GM18505 (cell line): ENCODE measurements around the gene MFSD11.
"Not testable (repeated sequence)": the region's sequence is repeated elsewhere in the genome, so short reads cannot be mapped to it uniquely, and the experiment has no call there.

Source experiments
- ATAC-seq: cut with Tn5 transposase; IDR thresholded peaks from one replicate; pipeline ENCODE4 v1.9.1; 2021; ENCODE audit not compliant: unreplicated experiment
- POLR2A ChIP-seq: IDR thresholded peaks from 4 replicates; pipeline ENCODE4 v1.6.1; 2011; ENCODE audit warnings: borderline replicate concordance; ENCODE audit not compliant: insufficient read depth, insufficient read length; ENCODE audit errors: extremely low read depth

The MFSD11 gene

DNA sequence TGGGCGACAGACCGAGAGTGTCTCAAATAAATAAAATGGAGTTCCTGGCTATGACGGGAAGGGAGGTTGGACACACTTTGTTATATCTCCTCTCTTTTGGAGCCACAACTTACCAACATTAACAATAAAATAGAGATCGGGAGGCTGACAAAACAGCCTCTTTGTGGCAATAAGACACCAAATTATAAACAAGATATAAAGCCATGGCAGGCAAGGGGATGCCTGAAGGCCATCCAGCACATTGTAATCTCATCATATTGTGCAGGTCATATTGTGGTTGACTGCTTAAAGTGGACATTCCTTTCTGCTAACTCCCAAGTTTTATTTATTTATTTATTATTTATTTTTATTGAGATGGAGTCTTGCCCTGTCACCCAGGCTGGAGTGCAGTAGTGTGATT, 70.4 kb downstream of the MFSD11 start:
- ATAC-seq, result no peak
- no peak for TF ChIP-seq POLR2A

DNA sequence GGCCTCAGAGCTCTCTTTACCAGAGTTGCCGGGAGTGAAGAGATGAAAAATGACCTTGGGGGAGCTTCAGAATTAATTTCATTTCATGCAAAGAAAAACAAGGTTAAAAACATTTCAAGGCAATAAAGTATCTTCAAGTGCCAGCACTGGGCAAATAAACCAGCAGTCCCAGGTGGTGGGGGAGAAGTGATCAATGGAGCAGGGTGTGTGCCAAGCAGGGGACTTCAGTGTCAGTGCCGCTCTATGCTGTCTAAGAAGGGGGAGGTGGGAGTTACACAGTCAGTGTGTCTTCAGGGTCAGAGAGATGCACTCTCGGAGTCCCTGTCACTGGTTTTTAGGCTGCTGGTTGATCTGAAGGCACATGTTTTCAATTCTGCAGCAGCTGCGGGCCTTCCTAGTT, 73.0 kb downstream of the MFSD11 start:
- ATAC-seq, result no peak
- TF ChIP-seq POLR2A, result no peak

DNA sequence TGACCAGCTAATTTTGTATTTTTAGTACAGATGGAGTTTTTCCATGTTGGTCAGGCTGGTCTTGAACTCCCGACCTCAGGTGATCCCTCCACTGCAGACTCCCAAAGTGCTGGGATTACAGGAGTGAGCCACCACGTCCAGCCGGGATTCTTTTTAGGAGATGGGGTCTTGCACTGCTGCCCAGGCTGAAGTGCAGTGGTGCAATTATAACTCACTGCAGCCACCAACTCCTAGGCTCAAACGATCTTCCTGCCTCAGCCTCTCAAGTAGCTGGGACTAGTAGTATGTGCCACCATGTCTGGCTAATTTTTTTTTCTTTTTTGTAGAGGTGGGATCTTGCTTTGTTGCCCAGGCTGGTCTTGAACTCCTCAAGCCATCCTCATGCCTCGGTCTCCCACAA, 73.9 kb downstream of the MFSD11 start:
- no peak for TF ChIP-seq POLR2A
- no peak for ATAC-seq

DNA sequence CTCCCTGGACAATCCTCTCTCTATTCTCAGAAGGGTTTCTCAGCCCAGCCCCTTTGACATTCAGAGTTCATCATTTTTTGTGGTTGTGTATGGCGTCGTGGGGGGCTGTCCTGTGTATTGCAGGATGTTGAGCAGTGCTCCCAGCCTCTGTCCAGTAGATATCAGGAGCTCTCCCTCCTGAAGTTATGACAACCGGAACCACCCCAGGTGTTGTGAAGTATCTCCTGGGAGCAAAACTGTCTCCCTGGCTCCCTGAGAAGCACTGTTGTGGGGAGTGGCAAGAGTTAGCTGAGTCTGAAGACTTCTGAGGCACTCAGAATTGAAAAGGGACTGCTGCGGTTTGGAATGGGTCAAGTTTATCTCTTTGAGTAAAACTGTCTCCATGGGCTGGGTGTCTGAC, 74.3 kb downstream of the MFSD11 start:
- TF ChIP-seq POLR2A, result no peak
- ATAC-seq, result no peak

DNA sequence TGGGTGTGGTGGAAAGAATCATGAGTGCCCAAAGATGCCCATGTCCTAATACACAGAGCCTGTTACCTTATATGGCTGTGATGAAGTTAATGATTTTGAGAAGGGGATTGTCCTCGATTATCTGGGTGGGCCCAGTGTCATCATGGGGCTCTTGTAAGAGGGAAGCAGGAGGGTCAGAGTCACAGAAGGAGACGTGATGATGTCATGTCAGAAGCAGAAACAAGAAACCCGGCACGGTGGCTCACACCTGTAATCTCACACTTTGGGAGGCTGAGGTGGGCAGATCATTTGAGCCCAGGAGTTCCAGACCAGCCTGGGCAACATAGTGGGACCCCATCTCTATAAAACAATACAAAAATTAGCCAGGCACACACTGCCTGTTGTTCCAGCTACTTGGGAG, 75.0 kb downstream of the MFSD11 start:
- TF ChIP-seq POLR2A, result no peak
- no peak for ATAC-seq

DNA sequence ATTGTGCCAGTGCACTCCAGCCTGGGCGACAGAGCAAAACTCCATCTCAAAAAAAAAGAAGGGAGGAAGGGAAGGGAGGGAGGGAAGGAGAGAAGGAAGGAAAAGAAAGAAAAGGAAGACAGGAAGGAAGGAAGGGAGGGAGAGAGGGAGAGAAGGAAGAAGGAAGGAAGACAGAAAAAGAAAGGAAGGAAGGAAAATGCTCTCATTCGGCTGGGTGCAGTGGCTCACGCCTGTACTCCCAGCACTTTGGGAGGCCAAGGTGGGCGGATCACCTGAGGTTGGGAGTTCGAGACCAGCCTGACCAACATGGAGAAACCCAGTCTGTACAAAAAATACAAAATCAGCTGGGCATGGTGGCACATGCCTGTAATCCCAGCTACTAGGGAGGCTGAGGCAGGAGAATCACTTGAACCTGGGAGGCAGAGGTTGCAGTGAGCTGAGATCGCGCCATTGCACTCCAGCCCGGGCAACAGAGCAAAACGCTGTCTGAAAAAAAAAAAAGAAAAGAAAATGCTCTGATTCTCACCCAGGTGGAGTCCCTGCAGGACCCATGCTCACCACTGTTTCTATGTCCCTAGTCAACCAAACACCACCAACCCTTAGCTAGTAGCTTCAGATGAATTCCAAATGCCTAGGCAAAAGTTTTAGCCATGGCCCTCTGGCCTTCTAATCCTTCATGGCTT, 78.1 kb downstream of the MFSD11 start:
- ATAC-seq, result not testable (repeated sequence)

DNA sequence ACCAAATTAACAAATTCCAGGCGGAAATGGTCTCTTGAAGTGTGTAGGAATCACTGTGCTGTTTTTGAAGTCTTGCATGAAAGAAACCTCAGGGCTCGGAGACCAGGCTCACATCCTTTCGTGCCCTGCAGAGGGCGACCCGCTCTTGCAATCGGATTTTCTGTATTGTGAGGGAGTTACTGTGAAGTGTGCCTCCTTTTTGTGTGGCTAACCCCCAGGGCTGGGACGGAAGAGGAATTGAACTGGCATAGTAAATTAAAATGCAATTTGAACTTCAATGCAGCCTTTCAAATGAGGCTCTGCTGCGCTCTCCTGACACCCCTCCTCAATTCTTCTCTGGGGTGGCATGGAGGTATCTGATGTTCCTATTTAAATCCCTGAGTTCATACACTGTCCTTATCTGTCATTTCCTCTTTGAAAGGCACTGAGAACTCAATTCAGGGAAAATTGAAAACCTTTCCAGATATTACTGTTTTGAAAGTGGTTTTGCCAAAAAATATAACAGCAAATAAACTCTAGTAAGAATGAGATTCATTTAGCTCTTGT, 78.7 kb downstream of the MFSD11 start:
- no peak for ATAC-seq
- TF ChIP-seq POLR2A, result no peak

DNA sequence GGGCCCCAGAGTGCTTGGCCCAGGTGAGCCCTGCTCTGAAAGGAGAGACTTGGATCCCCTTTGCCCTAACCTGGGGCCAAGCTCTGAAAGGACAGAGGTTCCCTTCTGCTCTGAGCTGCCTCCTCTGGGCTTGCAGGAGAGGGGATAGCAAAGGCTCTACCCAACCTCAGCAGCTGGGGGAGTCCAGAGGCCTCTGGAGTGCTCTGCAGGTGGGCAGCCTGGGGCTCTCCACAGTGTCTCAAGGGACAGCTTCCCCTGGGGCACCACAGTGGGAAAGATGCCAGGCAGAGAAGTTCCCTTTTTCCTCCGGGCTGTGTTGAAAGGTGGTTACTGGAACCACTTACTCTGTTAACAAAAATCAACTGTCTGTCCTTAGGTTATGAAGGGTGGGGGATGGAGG, 82.1 kb downstream of the MFSD11 start:
- no peak for TF ChIP-seq POLR2A
- ATAC-seq, result no peak

DNA sequence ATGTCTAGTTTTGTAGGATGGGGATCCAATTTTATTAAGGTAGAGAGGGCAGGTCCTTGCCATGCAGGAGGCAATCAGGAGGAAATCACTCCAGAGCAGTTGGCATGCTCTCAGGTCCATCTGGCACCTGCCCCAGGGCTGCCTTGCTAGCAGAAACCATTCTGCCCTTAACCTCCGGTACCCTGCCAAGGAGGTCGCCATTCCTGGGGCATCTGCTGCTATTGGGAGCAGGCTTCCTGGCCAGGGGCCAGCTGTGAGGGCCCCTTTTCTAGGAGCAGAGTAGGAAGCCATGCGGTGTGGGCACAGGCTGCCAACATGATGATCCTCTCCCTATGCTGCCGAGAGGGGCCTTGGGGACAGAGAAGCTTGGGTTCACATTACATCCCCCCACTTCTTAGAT, 82.6 kb downstream of the MFSD11 start:
- TF ChIP-seq POLR2A, result no peak

DNA sequence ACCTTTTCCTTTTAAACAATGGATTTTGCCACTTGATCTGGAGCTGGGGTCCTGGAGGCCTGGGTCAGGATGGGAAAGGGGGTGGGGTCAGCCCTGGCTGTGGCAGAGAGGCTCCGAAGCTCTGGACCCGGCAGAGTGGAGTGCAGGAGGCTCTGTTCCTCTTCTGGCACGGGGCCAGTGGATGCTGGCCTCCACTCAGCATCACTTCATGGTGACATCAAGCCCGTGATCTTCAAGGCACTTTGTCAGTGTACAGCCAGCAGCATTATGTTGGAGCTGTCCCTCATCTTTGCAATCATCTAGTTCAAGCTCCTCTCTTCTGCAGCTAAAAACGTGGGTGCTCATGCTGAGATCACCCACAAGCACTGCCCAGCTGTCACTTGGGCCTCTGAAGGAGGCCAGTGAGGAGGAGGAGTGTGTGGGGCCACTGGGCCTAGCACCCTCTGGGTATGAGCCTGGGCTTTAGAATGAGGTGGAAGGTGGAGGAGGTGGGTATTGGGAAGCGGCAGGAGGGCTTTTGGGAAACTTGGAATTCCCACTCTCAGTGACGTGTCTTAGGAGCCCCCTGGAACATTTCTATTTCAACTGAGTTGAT, 84.4 kb downstream of the MFSD11 start:
- no peak for ATAC-seq
- TF ChIP-seq POLR2A, result no peak

More for the DNA sequence above, 82.6 kb downstream of the MFSD11 start:
- no peak for ATAC-seq

DNA sequence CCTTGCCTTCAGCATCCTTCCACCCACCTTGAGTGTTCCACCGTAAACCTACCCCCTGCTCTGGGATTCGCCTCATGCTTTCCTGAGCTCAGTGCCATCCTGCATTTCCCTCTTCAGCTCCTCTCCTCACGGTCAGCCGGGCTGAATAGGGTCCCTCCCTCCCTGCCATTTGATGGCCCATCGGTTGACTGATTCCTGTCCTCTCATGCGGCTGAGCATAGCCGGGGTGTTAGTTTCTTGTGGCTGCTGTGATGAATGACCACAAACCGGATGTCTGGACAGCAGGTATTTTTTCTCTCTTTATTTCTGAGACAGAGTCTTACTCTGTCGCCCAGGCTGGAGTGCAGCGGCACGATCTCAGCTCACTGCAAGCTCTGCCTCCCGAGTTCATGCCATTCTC, 86.2 kb downstream of the MFSD11 start:
- TF ChIP-seq POLR2A, result no peak
- no peak for ATAC-seq

DNA sequence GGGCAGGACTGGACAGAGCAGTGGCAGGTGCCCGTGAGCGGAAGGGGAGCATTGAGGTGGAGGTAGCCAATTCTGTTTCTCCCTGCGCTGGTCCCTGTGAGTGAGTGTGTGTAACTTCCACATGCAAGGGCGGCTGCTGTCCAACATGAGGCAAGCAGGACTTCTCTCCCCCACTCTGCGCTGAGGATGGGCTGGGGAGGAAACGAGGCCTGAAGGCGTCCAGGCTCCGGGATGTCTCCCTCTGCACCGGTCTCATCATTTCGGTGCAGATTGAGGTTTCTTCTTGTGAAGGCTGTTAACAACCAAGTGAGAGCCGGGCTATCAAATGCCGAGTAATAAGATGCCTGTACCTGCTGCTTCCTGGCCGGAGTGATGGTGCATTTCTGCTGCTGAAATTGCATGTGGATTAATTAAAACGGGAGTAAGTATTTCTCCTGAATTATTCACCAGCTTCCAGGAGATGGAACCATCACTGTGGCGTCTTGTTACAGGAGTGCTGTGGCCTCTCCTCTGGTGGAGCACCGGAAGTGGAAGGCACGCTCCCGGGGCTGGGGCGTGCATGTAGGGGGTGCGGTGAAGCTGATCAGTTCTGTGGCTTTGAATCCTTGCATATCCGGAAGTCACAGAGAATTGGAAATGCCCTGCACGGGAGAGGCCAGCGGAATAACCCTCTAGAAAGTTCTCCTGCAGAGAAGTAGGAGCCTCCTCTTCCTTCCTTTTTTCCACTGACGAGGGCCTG, 88.6 kb downstream of the MFSD11 start:
- ATAC-seq, result no peak
- TF ChIP-seq POLR2A, result no peak

DNA sequence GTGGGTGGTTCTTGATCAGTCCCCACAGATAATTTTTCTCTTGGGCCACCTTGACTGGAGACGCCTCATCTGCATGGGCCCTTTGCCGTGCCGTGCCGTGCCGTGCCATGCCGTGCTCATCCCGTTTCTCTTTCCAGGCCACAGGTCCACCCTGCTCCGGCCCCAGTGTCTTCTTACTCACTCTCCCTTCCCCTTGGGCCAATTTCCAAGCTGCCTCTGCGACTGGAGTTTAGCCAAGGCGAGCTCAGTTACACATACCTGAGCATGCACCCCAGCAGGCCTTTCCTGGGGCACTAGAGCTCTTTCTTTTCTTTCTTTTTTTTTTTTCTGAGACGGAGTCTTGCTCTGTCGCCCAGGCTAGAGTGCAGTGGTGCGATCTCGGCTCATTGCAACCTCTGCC, 89.8 kb downstream of the MFSD11 start:
- no peak for ATAC-seq

More for the DNA sequence above, 89.8 kb downstream of the MFSD11 start:
- no peak for TF ChIP-seq POLR2A
